Activated CD4-positive, alpha-beta T cell treated with anti-CD3 and anti-CD28 coated beads, Interleukin-2, Interleukin-4, amounts not matched to agents 100 ng/mL and 50 ng/mL, durations not matched to agents 16 hours and 8 hours (primary cell): ENCODE data around the gene MARK4.
"Not testable (repeated sequence)": the region's sequence is repeated elsewhere in the genome, so short reads cannot be mapped to it uniquely, and the experiment has no call there.

ENCODE experiments used
- DNase-seq: peaks from one replicate; pipeline ENCODE4 v3.0.0-alpha.2; 2020; ENCODE audit warnings: low spot score

Gene MARK4

DNA sequence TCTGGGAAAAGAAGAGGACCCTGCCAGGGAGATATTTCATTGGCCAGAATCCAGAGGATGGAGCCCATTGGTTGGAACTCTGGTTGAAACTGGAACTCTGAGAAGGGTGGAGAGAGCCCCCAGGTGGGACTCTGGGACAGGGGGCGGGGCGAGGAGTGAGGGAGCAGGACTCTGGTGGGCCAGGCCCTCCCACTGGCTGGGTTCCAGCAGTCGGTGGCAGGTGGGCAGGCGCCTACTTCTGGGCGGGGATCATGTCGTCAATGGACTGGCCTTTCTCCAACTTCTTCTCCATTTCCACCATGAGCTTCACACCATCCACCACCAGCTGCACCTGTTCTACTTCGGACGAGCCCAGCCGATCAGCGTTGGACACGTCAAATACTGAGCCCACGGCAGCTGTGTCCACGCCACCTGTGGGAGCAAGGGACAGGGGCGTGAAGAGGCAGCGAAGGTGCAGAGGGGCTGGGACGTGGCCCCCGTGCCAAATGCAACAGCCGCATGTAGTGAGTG lies 55.5 kb downstream of the MARK4 start:
- no peak for DNase-seq

DNA sequence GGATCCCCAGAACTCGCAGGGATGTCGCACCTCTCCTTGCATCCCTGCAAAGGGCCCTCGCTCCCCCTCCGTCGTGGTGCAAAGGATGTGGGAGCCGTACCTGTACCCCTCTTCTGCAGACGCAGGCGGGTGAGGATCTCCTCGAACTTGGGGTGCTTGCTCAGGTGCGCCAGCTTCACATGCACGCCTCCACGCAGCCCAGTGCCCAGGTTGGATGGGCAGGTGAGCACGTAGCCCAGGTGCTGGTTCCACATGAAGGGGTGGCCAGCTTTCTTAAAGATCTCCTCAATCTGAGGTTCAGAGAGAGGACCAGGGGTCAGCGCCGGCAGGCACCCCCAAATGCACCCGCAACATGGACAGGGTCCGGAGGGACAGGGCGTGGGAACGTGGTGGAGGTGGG lies 56.3 kb downstream of the MARK4 start:
- DNase-seq = no peak

DNA sequence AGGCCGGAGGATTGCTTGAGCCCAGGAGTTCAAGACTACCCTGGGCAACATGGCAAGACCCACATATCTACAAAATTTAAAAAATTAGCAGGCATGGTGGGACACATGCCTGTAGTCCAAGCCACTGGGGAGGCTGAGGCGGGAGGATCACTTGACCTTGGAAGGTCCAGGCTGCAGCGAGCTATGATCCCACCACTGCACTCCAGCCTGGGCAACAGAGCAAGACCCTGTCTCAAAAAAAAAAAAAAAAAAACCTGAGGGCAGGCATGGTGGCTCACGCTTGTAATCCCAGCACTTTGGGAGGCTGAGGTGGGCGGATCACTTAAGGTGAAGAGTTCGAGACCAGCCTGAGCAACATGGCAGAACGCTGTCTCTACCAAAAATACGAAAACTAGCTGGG lies 58.3 kb downstream of the MARK4 start:
- DNase-seq = not testable (repeated sequence)

DNA sequence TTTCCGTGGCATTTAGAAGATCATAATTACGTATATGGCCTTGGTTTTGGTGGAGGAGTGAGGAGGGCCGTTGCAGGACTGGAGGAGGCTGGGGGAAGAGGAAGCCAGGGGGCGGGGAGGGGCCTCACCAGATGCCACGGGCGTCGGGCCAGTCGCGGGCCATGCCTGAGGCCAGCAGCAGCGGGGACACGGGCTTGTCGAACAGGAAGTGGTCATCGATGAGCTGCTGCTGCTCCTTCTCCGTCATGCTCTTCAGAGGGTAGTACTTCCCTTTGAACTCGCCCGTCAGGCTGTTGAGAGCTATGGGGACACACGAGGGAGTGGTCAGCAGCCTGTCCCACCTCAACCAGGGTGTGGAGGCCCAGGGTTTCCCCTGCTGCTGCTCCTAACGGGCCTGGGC lies 60.5 kb downstream of the MARK4 start:
- DNase-seq = no peak

DNA sequence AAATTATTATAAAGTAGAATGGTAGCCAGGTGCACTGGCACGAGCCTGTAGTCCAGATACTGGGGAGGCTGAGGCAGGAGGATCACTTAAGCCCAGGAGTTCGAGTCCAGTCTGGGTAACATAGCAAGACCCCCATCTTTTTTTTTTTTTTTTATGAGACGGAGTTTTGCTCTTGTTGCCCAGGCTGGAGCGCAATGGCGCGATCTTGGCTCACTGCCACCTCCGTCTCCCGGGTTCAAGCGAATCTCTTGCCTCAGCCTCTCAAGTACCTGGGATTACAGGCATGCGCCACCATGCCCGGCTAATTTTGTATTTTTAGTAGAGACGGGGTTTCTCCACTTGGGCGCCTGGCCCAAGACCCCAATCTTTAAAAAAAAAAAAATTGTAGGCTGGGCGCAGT lies 61.2 kb downstream of the MARK4 start:
- DNase-seq = not testable (repeated sequence)

DNA sequence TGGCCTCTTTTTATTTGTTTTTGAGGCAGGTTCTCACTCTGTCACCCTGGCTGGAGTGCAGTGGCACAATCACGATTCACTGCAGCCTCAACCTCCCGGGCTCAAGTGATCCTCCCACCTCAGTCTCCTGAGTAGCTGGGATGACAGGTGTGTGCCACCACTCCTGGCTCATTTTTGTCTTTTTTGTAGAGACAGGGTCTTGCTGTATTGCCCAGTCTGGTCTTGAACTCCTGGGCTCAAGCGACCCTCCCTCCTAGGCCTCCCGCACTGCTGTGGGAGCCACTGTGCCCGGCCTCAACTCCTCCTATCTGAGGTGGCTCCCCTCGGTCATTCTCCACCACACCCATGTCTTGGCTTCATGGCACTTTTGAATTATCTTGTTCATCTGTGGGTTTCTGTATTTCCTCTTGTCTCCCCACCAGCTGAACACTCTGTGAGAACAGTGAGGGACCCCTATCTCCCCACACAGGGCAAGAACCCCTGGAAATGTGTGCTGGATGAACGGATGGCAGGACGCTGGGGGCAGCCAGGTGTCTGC lies 63.7 kb downstream of the MARK4 start:
- DNase-seq = no peak

DNA sequence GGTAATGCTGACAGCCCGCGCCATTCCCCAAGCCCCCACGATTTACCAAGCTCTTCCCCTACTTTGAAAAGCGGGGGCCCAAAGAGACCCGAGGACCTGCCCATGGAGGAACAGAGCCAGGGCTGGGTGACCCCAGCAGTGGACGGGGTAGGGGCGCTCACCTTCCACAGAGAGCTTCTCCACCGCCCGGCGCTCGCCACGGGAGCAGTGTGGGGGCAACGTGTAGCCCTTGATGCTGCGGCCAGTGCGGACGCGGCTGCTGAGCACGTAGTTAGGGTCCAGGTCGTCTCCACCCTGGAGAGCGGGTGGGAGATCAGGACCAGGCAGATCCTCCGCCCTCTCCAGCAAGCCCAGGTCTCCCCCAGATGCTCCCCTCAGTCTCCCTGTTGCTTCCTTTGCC lies 64.2 kb downstream of the MARK4 start:
- DNase-seq = no peak

DNA sequence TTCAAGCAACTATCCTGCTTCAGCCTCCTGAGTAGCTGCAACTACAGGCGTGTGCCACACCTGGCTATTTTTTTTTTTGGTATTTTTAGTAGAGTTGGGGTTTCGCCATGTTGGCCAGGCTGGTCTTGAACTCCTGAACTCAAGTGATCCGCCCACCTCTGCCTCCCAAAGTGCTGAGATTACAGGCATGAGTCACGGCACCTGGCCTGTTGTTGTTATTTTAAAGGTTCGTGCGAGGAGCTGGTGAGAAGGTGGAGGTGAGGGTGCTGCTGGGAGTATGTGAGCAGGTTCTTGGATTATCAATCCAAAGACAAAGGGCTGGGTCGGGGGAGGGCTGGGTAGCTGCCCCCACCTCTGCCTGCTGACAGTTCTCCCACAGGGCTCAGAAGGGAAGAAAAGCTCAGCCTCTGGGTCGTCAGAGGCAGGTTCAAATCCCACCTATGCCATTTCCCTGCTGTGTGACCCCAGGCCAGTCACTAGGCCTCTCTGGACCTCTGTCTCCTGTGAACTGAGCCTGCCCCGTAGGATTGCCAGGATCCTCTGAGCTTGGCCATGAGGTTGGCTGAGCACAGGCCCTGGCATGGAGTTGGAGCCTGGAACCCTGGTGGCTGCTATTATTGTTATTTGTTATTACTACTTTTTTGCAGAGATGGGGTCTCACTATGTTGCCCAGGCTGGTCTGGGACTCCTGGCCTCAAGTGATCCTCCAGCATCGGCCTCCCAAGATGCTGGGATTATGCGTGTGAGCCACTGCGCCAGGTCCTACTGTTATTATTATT lies 70.1 kb downstream of the MARK4 start:
- no peak for DNase-seq

DNA sequence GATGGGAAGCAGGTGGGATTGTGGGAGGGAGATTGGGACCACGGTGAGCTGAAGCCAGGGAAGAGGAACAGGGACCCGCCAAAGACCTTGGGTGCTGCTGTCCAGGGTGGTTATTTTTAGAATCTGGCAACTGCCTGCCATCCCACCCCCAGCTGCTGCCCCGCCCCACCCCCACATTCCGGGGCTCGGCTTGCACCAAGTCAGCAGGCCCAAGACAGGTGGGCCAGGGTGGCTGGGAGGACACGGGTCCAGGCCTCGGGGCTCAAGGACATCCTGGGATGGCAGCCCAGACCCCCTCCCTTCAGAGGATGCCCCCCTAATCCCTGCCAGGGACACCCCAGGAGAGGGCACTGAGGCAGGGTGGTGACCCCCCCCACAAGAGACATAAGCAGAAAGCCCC lies 70.8 kb downstream of the MARK4 start:
- no peak for DNase-seq

DNA sequence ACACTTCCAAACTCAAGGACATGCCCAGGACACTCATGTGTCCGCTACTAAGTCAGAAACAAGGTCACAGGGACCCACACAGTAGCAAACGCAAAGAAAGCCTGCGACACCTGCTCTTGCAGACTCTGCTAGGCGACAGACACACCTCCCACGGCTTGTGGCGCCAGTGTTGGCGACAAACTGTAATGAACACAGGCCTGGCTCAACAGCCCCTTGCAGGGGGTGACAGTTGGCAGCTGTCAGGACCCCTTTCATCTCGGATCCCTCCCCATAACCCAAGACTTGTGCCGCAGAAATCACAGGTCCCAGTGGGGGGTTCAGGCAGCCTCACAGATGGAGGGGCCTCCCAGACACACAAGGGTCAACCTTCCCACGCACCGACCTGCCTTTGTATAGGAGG lies 71.2 kb downstream of the MARK4 start:
- DNase-seq = no peak

DNA sequence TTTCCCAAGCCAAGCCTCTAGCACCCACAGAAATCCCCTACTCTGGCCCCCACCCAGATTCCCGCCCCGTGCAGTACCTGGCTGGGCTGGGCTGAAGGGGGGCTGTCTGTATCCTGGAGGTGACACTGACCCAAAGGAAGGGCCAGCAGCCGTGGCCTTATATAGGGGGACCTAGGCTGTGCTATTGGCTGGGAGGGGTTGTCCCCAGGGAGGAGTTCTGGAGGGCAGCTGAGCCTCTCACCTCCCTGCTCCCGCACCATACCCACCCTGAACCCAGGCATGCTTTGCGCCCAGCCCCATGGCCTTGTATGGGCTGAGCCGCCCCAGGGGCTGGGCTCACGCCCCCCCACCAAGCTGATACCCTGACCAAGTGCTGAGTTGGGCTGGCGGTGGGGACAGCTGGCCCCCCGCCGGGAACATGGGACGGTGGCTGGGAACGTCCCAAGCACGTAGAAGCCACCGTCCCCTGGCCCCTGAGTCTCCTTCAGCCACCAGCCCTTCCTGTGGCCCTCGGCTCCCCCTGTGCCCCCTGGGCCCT lies 71.7 kb downstream of the MARK4 start, which contains the start of gene CKM:
Gene CKM, minus strand, starts transcription at position 132 of the 538 bp plus-strand sequence. CDS start 3,162 bp downstream, outside the sequence.
- no peak for DNase-seq

DNA sequence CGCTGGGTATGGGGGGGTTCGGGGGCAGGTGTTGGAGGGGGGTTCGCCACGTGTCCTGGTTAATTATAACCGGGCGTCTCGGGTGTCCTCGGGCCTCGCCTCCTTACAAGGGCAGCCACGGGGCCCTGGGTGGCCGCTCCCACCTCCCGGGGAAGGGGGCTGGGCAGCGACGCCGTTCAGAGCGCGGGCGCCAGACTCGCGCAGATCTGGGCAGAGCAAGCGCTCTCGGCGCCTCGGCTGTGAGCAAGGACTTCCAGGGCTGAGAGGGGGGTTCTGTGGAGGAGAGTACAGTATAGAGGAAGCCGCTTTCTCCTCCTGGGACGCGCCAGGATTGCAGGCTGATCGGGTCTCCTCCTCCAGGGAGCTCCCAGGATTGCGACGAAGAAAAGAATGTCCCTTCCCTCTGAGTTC lies 72.6 kb downstream of the MARK4 start:
- DNase-seq = no peak

DNA sequence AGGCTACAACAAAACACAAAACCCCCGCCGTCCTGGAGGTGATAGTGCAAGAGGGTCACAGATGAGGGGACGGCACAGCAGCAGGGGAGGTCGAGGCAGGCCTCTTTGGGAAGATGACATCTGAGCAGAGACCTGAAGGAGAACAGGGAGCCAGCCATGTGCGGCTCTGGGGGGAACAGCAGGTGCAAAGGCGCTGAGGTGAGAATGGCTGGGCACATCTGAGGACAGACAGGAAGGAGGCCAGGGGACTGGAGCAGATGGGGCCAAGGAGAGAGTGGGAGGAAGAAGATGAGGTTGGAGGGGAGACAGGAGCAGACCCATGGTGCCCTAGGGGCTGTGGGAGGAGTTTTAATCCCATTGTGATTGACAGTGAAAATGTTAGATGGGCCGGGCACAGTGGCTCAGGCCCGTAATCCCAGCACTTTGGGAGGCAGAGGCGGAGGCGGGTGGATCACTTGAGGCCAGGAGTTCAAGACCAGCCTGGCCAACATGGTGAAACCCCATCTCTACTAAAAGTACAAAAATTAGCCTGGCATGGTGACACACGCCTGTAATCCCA lies 73.4 kb downstream of the MARK4 start:
- no peak for DNase-seq

DNA sequence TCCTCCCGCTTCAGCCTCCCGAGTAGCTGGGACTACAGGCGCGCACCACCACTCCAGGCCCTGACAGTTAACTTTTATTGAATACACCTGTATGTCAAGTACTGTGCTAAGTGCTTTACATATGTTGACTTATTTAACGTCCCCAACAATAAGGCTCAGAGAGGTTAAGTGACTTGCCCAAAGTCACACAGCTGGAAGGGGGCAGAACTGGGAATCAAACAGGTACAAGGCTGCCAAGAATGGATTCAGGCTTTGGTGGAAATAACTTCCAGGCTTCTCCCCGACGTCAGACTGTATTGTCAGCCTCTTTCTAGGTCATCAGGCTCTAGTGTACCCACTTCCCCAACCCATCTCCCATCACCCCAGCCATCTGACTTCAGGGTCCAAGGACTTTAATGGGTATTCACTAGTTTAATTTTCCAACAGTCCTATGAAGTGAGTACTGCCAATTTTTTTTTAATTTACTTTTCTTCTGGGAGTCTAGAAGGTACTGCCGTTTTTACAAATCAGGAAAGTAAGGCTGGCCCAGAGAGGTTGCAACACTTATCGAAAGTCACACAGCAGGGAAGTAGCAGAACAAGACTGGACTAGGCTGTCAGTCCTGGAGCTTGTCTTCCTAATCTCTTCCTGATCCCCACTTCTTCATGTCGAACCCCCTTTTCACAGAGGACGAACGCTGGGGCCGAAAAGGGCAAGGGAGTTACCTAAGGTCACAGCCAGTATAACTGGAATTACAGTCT lies 76.5 kb downstream of the MARK4 start:
- no peak for DNase-seq

DNA sequence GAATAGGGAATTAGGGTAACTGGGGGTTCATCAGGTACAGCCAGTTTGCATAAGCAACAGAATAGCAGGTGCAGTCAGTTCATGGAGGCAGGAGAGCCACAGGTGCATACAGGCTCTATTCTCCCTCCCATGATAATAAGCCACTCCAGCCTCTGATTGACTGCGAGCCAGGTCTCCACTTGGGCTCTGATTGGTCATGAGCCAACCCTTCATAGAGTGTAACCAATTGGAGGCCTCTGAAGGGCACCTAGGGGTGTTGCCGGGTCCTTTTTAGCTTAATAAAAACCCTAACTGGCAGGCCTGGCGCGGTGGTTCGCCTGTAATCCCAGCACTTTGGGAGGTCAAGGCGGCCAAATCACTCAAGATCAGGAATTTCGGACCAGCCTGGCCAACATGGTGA lies 80.3 kb downstream of the MARK4 start:
- DNase-seq = no peak

DNA sequence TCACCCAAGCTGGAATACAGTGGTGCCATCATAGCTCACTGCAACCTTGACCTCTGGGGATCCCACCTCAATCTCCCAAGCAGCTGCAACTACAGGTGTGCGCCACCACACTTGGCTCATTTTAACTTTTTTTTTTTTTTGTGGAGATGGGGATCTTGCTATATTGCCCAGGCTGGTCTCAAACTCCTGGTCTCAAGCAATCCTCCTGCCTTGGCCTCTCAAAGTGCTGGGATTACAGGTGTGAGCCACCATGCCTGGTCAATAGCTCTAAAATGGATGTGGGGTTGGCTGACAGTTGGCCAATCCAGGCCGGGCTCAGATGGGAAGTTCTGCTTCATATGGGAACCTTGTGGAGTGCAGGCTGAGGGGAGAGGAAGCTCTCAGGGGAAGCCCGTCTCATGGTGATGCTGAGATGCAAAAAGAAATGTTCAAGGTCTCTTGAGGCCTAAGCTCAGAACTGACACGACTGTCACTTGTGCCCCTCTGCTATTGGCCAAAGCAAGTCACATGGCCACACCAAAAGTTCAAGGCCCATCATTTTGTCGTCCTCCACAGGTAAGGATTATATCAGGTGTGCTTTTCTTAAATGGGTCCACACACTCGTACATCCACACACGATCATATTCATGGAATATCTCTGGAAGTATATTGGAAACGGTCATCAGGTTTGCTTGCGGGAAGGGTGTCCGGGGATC lies 82.7 kb downstream of the MARK4 start:
- no peak for DNase-seq

DNA sequence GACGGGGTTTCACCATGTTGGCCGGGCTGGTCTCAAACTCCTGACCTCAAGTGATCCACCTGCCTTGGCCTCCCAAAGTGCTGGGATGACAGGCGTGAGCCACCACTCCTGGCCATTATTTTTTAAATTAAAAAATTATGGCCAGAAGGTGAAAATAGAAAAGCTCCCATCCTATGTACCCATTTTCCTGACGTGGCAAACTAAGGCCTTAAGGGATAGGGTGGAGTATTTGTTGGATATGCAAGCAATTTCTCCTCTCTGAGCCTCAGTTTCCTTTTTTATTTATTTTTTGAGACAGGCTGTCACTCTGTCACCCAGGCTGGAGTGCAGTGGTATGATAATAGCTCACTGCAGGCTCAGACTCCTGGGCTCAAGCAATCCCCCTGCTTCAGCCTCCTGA lies 83.8 kb downstream of the MARK4 start:
- not testable (repeated sequence) for DNase-seq

DNA sequence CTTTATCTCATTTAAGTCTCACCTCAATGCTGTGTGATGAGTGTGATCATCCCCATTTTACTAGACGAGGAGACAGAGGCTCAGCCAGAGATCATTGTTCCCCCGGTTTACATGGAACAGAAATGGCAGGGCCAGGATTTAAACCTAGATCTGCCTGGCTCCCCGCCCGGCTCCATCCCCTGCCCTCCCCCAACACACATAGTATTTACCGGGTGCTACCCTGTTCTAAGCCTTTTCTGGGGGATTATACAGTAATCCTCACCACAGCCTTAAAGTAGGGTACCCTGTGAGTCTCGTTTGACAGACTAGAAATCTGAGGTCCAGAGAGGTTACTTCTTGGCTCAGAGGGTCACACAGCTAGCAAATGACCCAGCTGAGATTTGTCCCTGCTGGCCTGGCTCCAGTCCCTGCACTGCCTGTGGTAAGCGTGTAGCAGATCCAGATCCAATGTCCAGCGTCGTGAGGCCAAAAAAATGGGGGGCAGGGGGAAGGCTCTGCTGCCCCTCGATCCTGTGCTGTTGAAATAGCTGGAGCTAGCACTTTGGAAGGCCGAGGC lies 85.7 kb downstream of the MARK4 start:
- no peak for DNase-seq

DNA sequence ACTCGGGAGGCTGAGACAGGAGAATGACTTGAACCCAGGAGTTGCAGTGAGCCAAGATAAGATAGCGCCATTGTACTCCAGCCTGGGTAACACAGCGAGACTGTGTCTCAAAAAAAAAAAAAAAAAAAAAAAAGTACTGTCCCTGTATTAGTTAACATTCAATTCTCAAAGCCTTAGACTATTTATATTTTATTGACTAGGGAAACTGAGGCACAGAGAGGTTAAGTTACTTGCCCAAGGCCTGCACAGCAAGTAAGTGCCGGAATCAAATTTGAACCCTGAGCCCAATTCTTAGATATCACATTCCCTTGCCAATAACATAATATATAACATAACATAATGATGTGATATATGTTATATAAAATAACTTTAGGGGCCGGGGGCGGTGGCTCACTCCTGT lies 88.6 kb downstream of the MARK4 start:
- no peak for DNase-seq

DNA sequence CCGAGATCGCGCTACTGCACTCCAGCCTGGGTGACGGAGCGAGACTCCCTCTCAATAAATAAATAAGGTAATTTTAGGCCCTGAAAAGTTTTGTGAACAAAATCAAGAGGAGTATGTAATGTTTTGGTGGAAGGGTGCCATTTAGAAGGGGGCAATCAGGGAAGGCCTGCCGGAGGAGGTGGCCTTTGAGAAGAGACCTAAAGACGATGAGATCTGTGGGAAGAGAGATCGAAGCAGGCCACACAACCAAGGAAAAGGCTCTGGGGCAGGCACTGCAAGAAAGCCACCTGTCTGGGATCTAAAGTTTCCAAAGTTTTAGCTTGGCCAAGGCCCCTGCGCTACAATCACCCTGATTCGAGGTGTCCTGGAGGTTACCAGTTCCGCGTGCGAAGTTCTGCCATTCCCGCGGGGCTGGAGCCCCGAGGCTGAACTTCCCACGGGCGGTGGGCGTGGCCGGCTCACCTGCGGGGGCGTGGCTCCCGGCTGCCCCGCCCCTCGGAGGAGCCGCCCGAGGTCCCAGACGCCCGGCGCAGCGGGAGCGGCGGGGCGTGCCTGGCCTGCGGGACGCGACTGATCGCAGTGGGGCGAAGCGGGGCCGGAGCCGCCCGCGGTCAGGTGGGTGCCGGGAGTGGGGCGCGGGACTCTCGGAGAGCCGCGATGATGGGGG lies 89.3 kb downstream of the MARK4 start, which contains the start of gene KLC3:
Gene KLC3, plus strand, starts transcription at position 519 of the 667 bp plus-strand sequence. CDS start 4,792 bp downstream, outside the sequence.
- no peak for DNase-seq
